K562 (cell line): ENCODE results near the gene MYO7A. TPM values are rescaled to one million over a fixed set of nuclear protein-coding genes. Genes with fewer than 3 reads are reported as not detected.

Source experiments
- ATAC-seq: fragments of 200-7000 bp; cut with Tn5 transposase; 3 replicates; pipeline ENCODE4 v1.9.1; 2020; ENCODE audit warnings: moderate library complexity
- BruUV-seq: library from RNA; stranded (reverse); fragments of 400-500 nt; replicated peaks from 2 replicates; lab custom pipeline; 2021; lab: Mats Ljungman, UMichigan
- CTCF ChIA-PET: fragments of 300-600 bp; formaldehyde crosslinking; extraction: SDS; loops from one replicate; lab custom pipeline; 2021; ENCODE audit warnings: low intra/inter-chr PET ratio; lab: Yijun Ruan, JAX
- POLR2A ChIA-PET: fragments of 300-600, 350-650 bp; sonication (Branson Sonifier 250); formaldehyde crosslinking; extraction: SDS; loops from one replicate; lab custom pipeline; 2021; ENCODE audit warnings: antibody characterized with exemption, inconsistent platforms; lab: Yijun Ruan, JAX
- DNase-seq, 4 experiments: peaks; one replicate each; pipeline versions ENCODE4 v3.0.0 to v3.0.0-alpha.2; 2011 to 2018; ENCODE audit warnings: low spot score in 3 of 4, mixed read lengths in 3 of 4; ENCODE audit errors: extremely low read depth in 1 of 4
- FAIRE-seq: peaks from 2 replicates; lab custom pipeline; 2011; peaks lifted over from hg19 to GRCh38; lab: Jason Lieb, UNC
- H2AFZ ChIP-seq: 2 replicates; pipeline ENCODE4 v1.6.0; 2011; ENCODE audit warnings: low read depth, low read length, control low read depth, inconsistent platforms
- H3K27ac ChIP-seq: fragments of 200-600 bp; 3 replicates; pipeline ENCODE4 v1.8.0; 2011; ENCODE audit warnings: low read depth, mild to moderate bottlenecking, control low read depth, inconsistent platforms, low read length, moderate library complexity, mixed read lengths; ENCODE audit errors: extremely low read depth
- H3K27me3 ChIP-seq, 2 experiments: fragments of 300-600 bp in 1 of 2; 2 replicates in 1 of 2; 3 replicates in 1 of 2; pipeline versions ENCODE4 v1.6.0 to v1.8.0; 2011; ENCODE audit warnings: inconsistent platforms in 2 of 2, low read length in 2 of 2, mild to moderate bottlenecking in 1 of 2, mixed read lengths in 1 of 2, moderate library complexity in 1 of 2; ENCODE audit not compliant: control insufficient read depth in 2 of 2, insufficient read depth in 2 of 2
- H3K36me3 ChIP-seq: fragments of 300-600 bp; 3 replicates; pipeline ENCODE4 v1.8.0; 2011; ENCODE audit warnings: mild to moderate bottlenecking, low read length, inconsistent platforms; ENCODE audit not compliant: control insufficient read depth, insufficient read depth
- H3K4me1 ChIP-seq, 2 experiments: fragments of 200-600 bp in 1 of 2; replicated peaks in 1 of 2; 2 replicates in 1 of 2; 3 replicates in 1 of 2; pipeline versions ENCODE4 v1.5.1 to v1.8.0; 2011; ENCODE audit warnings: inconsistent platforms in 2 of 2, low read length in 2 of 2, mild to moderate bottlenecking in 1 of 2, mixed read lengths in 1 of 2, moderate library complexity in 1 of 2; ENCODE audit not compliant: control insufficient read depth in 2 of 2, insufficient read depth in 2 of 2
- H3K4me2 ChIP-seq: 2 replicates; pipeline ENCODE4 v1.6.1; 2011; ENCODE audit warnings: low read length, control low read depth, inconsistent platforms, mixed read lengths; ENCODE audit not compliant: insufficient read depth
- H3K4me3 ChIP-seq: fragments of 200-600 bp; sonication (generic), shearing (Covaris generic); 2 replicates; pipeline ENCODE4 v1.5.1; 2016; ENCODE audit warnings: control low read depth, inconsistent platforms
- H3K79me2 ChIP-seq: fragments of 200-600 bp; 3 replicates; pipeline ENCODE4 v1.8.0; 2011; ENCODE audit warnings: low read length, inconsistent platforms; ENCODE audit not compliant: control insufficient read depth, insufficient read depth
- H3K9ac ChIP-seq, 2 experiments: 2 replicates each; pipeline versions ENCODE4 v1.6.0 to v1.6.1; 2011; ENCODE audit warnings: low read depth in 2 of 2, low read length in 2 of 2, control low read depth in 1 of 2, inconsistent platforms in 1 of 2, mild to moderate bottlenecking in 1 of 2, mixed read lengths in 1 of 2; ENCODE audit not compliant: insufficient read depth in 1 of 2
- H3K9me1 ChIP-seq: one replicate; pipeline ENCODE4 v1.6.0; 2011; ENCODE audit warnings: inconsistent platforms, mild to moderate bottlenecking, low read length, moderate library complexity; ENCODE audit not compliant: control insufficient read depth, insufficient read depth
- H3K9me3 ChIP-seq: replicated peaks from 2 replicates; pipeline ENCODE4 v1.5.1; 2011; ENCODE audit warnings: low read depth, low read length, inconsistent platforms; ENCODE audit not compliant: control insufficient read depth, insufficient read depth
- H4K20me1 ChIP-seq: replicated peaks from 2 replicates; pipeline ENCODE4 v1.6.1; 2011; ENCODE audit warnings: low read length, inconsistent platforms, mixed read lengths; ENCODE audit not compliant: control insufficient read depth, insufficient read depth
- BCL6 ChIP-seq: fragments of 250-450 bp; sonication (Bioruptor Pico); IDR thresholded peaks from 2 replicates; pipeline ENCODE4 v1.4.0; 2020
- BDP1 ChIP-seq: IDR thresholded peaks from 3 replicates; pipeline ENCODE4 v1.6.1; 2011; ENCODE audit not compliant: insufficient read length, insufficient read depth
- MXD1 ChIP-seq: fragments of 250-450 bp; sonication (Bioruptor Pico); IDR thresholded peaks from 2 replicates; pipeline ENCODE4 v1.8.0; 2021; ENCODE audit warnings: borderline replicate concordance, mild to moderate bottlenecking, moderate library complexity; ENCODE audit not compliant: poor library complexity, severe bottlenecking
- PPARD ChIP-seq: fragments of 250-450 bp; sonication (Bioruptor Pico); IDR thresholded peaks from 2 replicates; pipeline ENCODE4 v1.8.0; 2022; ENCODE audit warnings: inconsistent platforms, mild to moderate bottlenecking, moderate library complexity
- SNRNP70 ChIP-seq: fragments of 200-400 bp; formaldehyde crosslinking; optimal IDR thresholded peaks from 2 replicates; pipeline ENCODE3; 2017; ENCODE audit warnings: low read depth, low read length
- TAF1 ChIP-seq: IDR thresholded peaks from 2 replicates; pipeline ENCODE4 v1.6.1; 2011; ENCODE audit warnings: mild to moderate bottlenecking, low read length, moderate library complexity; ENCODE audit not compliant: insufficient read depth, control insufficient read depth, severe bottlenecking; ENCODE audit errors: extremely low read depth
- ZNF511 ChIP-seq: sonication (generic); formaldehyde crosslinking; IDR thresholded peaks from 2 replicates; pipeline ENCODE4 v1.8.0; 2022; ENCODE audit warnings: mild to moderate bottlenecking, missing genetic modification reagents
- WGBS: fragments of 100-300 bp; shearing (Covaris generic); methylation state at CpG from one replicate; pipeline ENCODE4 v1.1.6; 2016; ENCODE audit warnings: low coverage, mixed read lengths; ENCODE audit not compliant: insufficient coverage; ENCODE audit errors: missing lambda C conversion rate; 5-methylcytosine and 5-hydroxymethylcytosine counted together
- in situ Hi-C: fragments of 300-500 bp; cut with MboI; formaldehyde crosslinking; loops from 4 replicates; pipeline ENCODE4 v1.15.0; 2018; ENCODE audit warnings: inconsistent platforms, mixed read lengths
- intact Hi-C: fragments of 100-400 bp; cut with micrococcal nuclease; formaldehyde crosslinking; loops from 2 replicates; pipeline ENCODE4 v1.14.2; 2022
- polyA plus RNA-seq, 8 experiments: library from polyadenylated mRNA; depleted of rRNA in 4 of 8; stranded (reverse) in 5 of 8; unstranded in 3 of 8; fragments of >200 nt; fragmentation: Nextera tagmentation in 2 of 8; fragmentation: Illumina TruSeq in 1 of 8; extraction: Ambion mirVana in 2 of 8; extraction: Trizol in 1 of 8; gene quantifications; 2 replicates each; pipeline versions ENCODE4 v1.2.1 to v1.2.3, GENCODE V29; 2011 to 2014; ENCODE audit warnings: inconsistent platforms in 1 of 8, missing spikeins in 1 of 8
- total RNA-seq, 7 experiments: library from RNA; depleted of rRNA in 6 of 7; stranded (reverse); fragments of >200 nt in 6 of 7; fragmentation: Illumina TruSeq in 2 of 7; extraction: Trizol in 2 of 7; gene quantifications; 2 replicates each; pipeline versions ENCODE4 v1.2.1 to v1.2.3, GENCODE V29; 2011 to 2021; ENCODE audit warnings: low replicate concordance in 1 of 7

The MYO7A gene
- total and polyA plus RNA-seq, 9 of the 15 experiments (the other 6 are each of a cell fraction or from before 2014, with no cell fraction given) = 0.01 to 0.11 (median 0.07) TPM; not detected in 1

GRCh38 chr11:77106759-77107158 lies 21.3 kb upstream of the MYO7A start:
- no peak for DNase-seq
- no peak for ATAC-seq
- no peaks in the 10 kb centered on the region for H3K36me3 ChIP-seq
- FAIRE-seq = no peak
- peaks cover 0 to 15% of the 10 kb centered on the region in 2 experiments; a peak in 1 of 5 replicates for H3K4me1 ChIP-seq
- H3K79me2 ChIP-seq = no peaks in the 10 kb centered on the region
- H3K27me3 ChIP-seq = peaks cover 21 to 85% of the 10 kb centered on the region in 2 experiments; a peak in 4 of 5 replicates
- CTCF ChIA-PET = no interaction called here
- BruUV-seq = no TSS peak
- H2AFZ ChIP-seq = no peak overlapping the region
- H3K4me3 ChIP-seq = no peak overlapping the region
- TF ChIP-seq MXD1 = no peak
- no peak for TF ChIP-seq BDP1
- no peak for TF ChIP-seq TAF1
- TF ChIP-seq PPARD = no peak
- TF ChIP-seq ZNF511 (CRISPR knock-in tag) = no peak
- TF ChIP-seq BCL6 (CRISPR knock-in tag) = no peak
- TF ChIP-seq SNRNP70 = no peak
- TF ChIP-seq, all 486 proteins: peak for 0
- no peak overlapping the region for H3K4me2 ChIP-seq
- in situ Hi-C loops = loop anchor here (10.0 kb wide), 1 partner anchor 382 kb away; no protein-coding TSS in a partner anchor
- no peaks in the 10 kb centered on the region for H3K9me3 ChIP-seq
- H3K27ac ChIP-seq = no peak overlapping the region
- H4K20me1 ChIP-seq = 0 out of 2 replicates have a peak, but pooled peaks cover 6% of the 10 kb centered on the region
- intact Hi-C loops = no loop called here
- H3K9me1 ChIP-seq = peaks cover 3% of the 10 kb centered on the region
- 5% methylated on average over 11 of the region's 13 CpGs for WGBS
- no peak overlapping the region for H3K9ac ChIP-seq
- POLR2A ChIA-PET = interaction anchor here (0.6 to 0.9 kb wide), 2 partner anchors 9 to 33 kb away, joined by 3 read pairs; no protein-coding TSS in a partner anchor
